Lower leg skin (tissue), 3 donors: ENCODE data around the gene OR11A1.

Experiments
- CTCF ChIP-seq, 3 donors: fragments of 450-650 bp; IDR thresholded peaks; one replicate each; pipeline ENCODE4 v1.5.1; 2016; ENCODE audit warnings: antibody characterized with exemption in 3 of 3, mild to moderate bottlenecking in 3 of 3, moderate library complexity in 2 of 3
- POLR2A ChIP-seq, 2 donors: fragments of 450-650 bp; IDR thresholded peaks; one replicate each; pipeline ENCODE4 v1.6.1; 2016 to 2017; ENCODE audit warnings: antibody characterized with exemption in 2 of 2, mild to moderate bottlenecking in 1 of 2, moderate library complexity in 1 of 2

- TF ChIP-seq POLR2A (IDR thresholded peaks at IDR 0.05) = no peak
- no peak for TF ChIP-seq CTCF (IDR thresholded peaks at IDR 0.05)
Observed at GRCh38 chr6:29483735-29484134, 26.9 kb upstream of the OR11A1 start.
